ENCODE measurements around the gene CASTOR2. TPM values are rescaled to one million over a fixed set of nuclear protein-coding genes. Genes with fewer than 3 reads are reported as not detected.

The CASTOR2 gene
- total RNA-seq, 1 experiment from 2014 or later, result 6.3 TPM

DNA sequence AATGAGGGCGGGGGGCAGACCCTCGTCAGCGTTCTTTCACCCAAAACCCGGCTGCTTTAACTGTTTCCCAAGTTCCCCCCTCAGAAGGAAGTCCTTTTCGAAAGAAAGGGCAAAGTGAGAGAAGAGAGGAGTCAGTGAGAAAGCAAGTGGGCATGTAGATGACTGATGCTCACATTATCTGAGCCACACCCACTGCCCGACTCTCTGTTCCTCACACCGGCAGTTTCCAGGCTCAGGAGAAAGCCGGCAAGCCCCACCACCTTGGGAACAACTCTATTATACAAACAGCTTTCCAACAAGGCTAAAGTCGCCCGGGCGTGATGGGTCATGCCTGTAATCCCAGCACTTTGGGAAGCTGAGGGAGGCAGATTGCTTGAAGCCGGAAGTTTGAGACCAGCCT is 86.0 kb downstream of the CASTOR2 start:
- Histone ChIP-seq H3K4me3 (ENCODE audit: low read length) (no peak overlapping the region), H3K4me1 (ENCODE audit: insufficient read depth, low read length) (no peaks in the 10 kb centered on the region), H4K20me1 (ENCODE audit: low read length) (no peaks in the 10 kb centered on the region), H3F3A (ENCODE audit: low read length, unreplicated experiment) (no peaks in the 10 kb centered on the region), H3K79me2 (ENCODE audit: low read length) (no peaks in the 10 kb centered on the region), H3K9me2 (replicated peaks; ENCODE audit: low read length) (no peaks in the 10 kb centered on the region), H2AFZ (ENCODE audit: low read length) (no peak overlapping the region), H3K27me3 (ENCODE audit: low read length) (no peaks in the 10 kb centered on the region), H3K36me3 (ENCODE audit: low read depth, low read length) (peaks cover 16% of the 10 kb centered on the region), H3K9ac (ENCODE audit: low read length) (no peak overlapping the region), H3K4me2 (ENCODE audit: low read length) (no peak overlapping the region), H3K27ac (ENCODE audit: low read length) (no peak overlapping the region), H3K9me3 (ENCODE audit: low read length) (no peaks in the 10 kb centered on the region)
- no TSS peak for BruUV-seq (replicated peaks)
- TF ChIP-seq EZH2phosphoT487 (IDR thresholded peaks at IDR 0.05; ENCODE audit: borderline replicate concordance, low read length) (no peak), EZH2 (IDR thresholded peaks at IDR 0.05; ENCODE audit: low read length, unreplicated experiment) (no peak)
- TF ChIP-seq, protein P1, sequence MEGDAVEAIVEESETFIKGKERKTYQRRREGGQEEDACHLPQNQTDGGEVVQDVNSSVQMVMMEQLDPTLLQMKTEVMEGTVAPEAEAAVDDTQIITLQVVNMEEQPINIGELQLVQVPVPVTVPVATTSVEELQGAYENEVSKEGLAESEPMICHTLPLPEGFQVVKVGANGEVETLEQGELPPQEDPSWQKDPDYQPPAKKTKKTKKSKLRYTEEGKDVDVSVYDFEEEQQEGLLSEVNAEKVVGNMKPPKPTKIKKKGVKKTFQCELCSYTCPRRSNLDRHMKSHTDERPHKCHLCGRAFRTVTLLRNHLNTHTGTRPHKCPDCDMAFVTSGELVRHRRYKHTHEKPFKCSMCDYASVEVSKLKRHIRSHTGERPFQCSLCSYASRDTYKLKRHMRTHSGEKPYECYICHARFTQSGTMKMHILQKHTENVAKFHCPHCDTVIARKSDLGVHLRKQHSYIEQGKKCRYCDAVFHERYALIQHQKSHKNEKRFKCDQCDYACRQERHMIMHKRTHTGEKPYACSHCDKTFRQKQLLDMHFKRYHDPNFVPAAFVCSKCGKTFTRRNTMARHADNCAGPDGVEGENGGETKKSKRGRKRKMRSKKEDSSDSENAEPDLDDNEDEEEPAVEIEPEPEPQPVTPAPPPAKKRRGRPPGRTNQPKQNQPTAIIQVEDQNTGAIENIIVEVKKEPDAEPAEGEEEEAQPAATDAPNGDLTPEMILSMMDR (conservative IDR thresholded peaks at IDR 0.05; ENCODE audit: low read depth, low read length), result no peak
- intact Hi-C loops (cut with micrococcal nuclease), result no loop called here
- CTCF ChIA-PET, result no interaction called here
- no peak for ATAC-seq
- DNase-seq, result no peak
- POLR2A ChIA-PET (ENCODE audit: unreplicated experiment), result no interaction called here

DNA sequence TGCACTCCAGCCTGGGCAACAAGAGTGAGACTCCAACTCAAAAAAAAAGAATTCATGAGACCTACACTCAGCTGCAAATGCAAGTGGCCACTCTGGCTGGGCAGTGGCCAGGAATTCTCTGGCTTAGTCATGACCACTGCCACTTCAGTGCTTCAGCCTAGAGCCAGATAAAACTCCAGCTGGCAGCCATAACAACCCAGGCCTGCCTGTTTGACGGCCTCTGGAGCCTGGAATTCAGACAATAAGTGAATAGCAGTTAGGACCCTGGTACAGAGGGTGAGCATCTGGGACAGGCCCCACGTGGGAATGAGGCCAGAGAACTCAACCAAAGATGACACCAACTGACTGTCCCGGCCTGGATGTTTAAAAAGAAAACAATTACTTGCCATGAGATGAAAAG is 90.2 kb downstream of the CASTOR2 start:
- POLR2A ChIA-PET (ENCODE audit: unreplicated experiment), result no interaction called here
- H4K20me1 ChIP-seq (ENCODE audit: low read length), result no peaks in the 10 kb centered on the region
- intact Hi-C loops (cut with micrococcal nuclease), result no loop called here
- CTCF ChIA-PET, result no interaction called here
- H3K27ac ChIP-seq (ENCODE audit: low read length), result no peak overlapping the region
- TF ChIP-seq, protein P1 (conservative IDR thresholded peaks at IDR 0.05; ENCODE audit: low read depth, low read length), result no peak
- TF ChIP-seq EZH2 (IDR thresholded peaks at IDR 0.05; ENCODE audit: low read length, unreplicated experiment), result no peak
- no peak for TF ChIP-seq EZH2phosphoT487 (IDR thresholded peaks at IDR 0.05; ENCODE audit: borderline replicate concordance, low read length)
- H3K4me1 ChIP-seq (ENCODE audit: insufficient read depth, low read length), result no peaks in the 10 kb centered on the region
- no peaks in the 10 kb centered on the region for H3K9me3 ChIP-seq (ENCODE audit: low read length)
- H3K36me3 ChIP-seq (ENCODE audit: low read depth, low read length), result peaks cover 30% of the 10 kb centered on the region; the same call in 1 of the 2 replicates
- H3K9me2 ChIP-seq (replicated peaks; ENCODE audit: low read length), result no peaks in the 10 kb centered on the region
- BruUV-seq (replicated peaks), result no TSS peak
- DNase-seq (peak; percentile 8), ATAC-seq (peak; percentile 75)
- no peaks in the 10 kb centered on the region for H3K79me2 ChIP-seq (ENCODE audit: low read length)
- no peak overlapping the region for H3K9ac ChIP-seq (ENCODE audit: low read length)
- H3K4me2 ChIP-seq (ENCODE audit: low read length), result no peak overlapping the region
- no peak overlapping the region for H3K4me3 ChIP-seq (ENCODE audit: low read length)
- no peaks in the 10 kb centered on the region for H3K27me3 ChIP-seq (ENCODE audit: low read length)
- no peaks in the 10 kb centered on the region for H3F3A ChIP-seq (ENCODE audit: low read length, unreplicated experiment)
- H2AFZ ChIP-seq (ENCODE audit: low read length), result no peak overlapping the region

DNA sequence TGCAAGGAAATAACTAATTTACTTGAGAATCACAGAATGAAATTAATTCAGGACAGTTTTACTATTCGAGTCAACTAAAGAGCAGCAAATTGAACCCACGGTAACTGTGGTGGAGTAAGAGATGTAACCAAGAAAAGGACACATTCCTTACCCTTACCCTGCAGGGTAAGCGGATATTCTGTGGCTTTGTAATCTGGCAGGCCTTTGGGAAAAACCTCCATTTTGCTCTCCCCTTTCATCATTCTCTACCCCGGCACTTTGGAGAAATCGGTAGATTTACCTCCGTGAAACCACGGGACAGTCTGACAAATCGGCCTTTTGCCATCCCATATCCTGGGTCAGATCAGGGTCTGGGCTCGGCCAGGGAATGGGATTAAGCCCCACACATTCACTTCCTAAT is 90.7 kb downstream of the CASTOR2 start:
- H3F3A ChIP-seq (ENCODE audit: low read length, unreplicated experiment), result no peaks in the 10 kb centered on the region
- no peak overlapping the region for H3K27ac ChIP-seq (ENCODE audit: low read length)
- H3K9ac ChIP-seq (ENCODE audit: low read length), result no peak overlapping the region
- H3K27me3 ChIP-seq (ENCODE audit: low read length), result no peaks in the 10 kb centered on the region
- TF ChIP-seq EZH2phosphoT487 (IDR thresholded peaks at IDR 0.05; ENCODE audit: borderline replicate concordance, low read length), result no peak
- no peak for TF ChIP-seq EZH2 (IDR thresholded peaks at IDR 0.05; ENCODE audit: low read length, unreplicated experiment)
- TF ChIP-seq, protein P1 (conservative IDR thresholded peaks at IDR 0.05; ENCODE audit: low read depth, low read length), result no peak
- ATAC-seq, result no peak
- ChIA-PET CTCF (no interaction called here), POLR2A (ENCODE audit: unreplicated experiment) (no interaction called here)
- H3K36me3 ChIP-seq (ENCODE audit: low read depth, low read length), result peaks cover 30% of the 10 kb centered on the region; the same call in 1 of the 2 replicates
- H4K20me1 ChIP-seq (ENCODE audit: low read length), result no peaks in the 10 kb centered on the region
- no peaks in the 10 kb centered on the region for H3K79me2 ChIP-seq (ENCODE audit: low read length)
- no peak for DNase-seq
- no peaks in the 10 kb centered on the region for H3K9me3 ChIP-seq (ENCODE audit: low read length)
- H2AFZ ChIP-seq (ENCODE audit: low read length), result no peak overlapping the region
- H3K4me2 ChIP-seq (ENCODE audit: low read length), result no peak overlapping the region
- no peak overlapping the region for H3K4me3 ChIP-seq (ENCODE audit: low read length)
- intact Hi-C loops (cut with micrococcal nuclease), result no loop called here
- BruUV-seq (replicated peaks), result no TSS peak
- H3K9me2 ChIP-seq (replicated peaks; ENCODE audit: low read length), result no peaks in the 10 kb centered on the region
- H3K4me1 ChIP-seq (ENCODE audit: insufficient read depth, low read length), result no peaks in the 10 kb centered on the region
